GM21447 (cell line): Measurements from ENCODE around the gene VEGFC.

ENCODE experiments used
- ATAC-seq: cut with Tn5 transposase; IDR thresholded peaks from one replicate; pipeline ENCODE4 v1.9.1; 2021; ENCODE audit not compliant: unreplicated experiment

The VEGFC gene

GRCh38 chr4:176792326-176793059 is at the start of gene VEGFC:
Gene VEGFC, minus strand, starts transcription at chr4:176792922. Its CDS starts 611 bp downstream, at chr4:176792311.
- ATAC-seq = peak; percentile 73

GRCh38 chr4:176841711-176842112 is 49.0 kb upstream of the VEGFC start:
- ATAC-seq = no peak

GRCh38 chr4:176840166-176840565 is 47.4 kb upstream of the VEGFC start:
- ATAC-seq = no peak

- ATAC-seq = no peak
Observed at GRCh38 chr4:176839656-176840055, 46.9 kb upstream of the VEGFC start.

- no peak for ATAC-seq
Observed at GRCh38 chr4:176838601-176839433, 46.1 kb upstream of the VEGFC start.

- no peak for ATAC-seq
Observed at GRCh38 chr4:176837169-176837895, 44.6 kb upstream of the VEGFC start.

- no peak for ATAC-seq
Observed at GRCh38 chr4:176834531-176834930, 41.8 kb upstream of the VEGFC start.

GRCh38 chr4:176833400-176834175 is 40.9 kb upstream of the VEGFC start:
- no peak for ATAC-seq

- ATAC-seq = no peak
Observed at GRCh38 chr4:176830971-176831370, 38.2 kb upstream of the VEGFC start.

- ATAC-seq = no peak
Observed at GRCh38 chr4:176825586-176825985, 32.9 kb upstream of the VEGFC start.

- ATAC-seq = no peak
Observed at GRCh38 chr4:176824645-176825366, 32.1 kb upstream of the VEGFC start.

GRCh38 chr4:176818531-176818930 is 25.8 kb upstream of the VEGFC start:
- ATAC-seq = no peak

- no peak for ATAC-seq
Observed at GRCh38 chr4:176817204-176817603, 24.5 kb upstream of the VEGFC start.

GRCh38 chr4:176814770-176815169 is 22.0 kb upstream of the VEGFC start:
- ATAC-seq = no peak

- no peak for ATAC-seq
Observed at GRCh38 chr4:176810481-176811249, 17.9 kb upstream of the VEGFC start.

GRCh38 chr4:176806778-176807375 is 14.2 kb upstream of the VEGFC start:
- no peak for ATAC-seq

GRCh38 chr4:176805155-176805554 is 12.4 kb upstream of the VEGFC start:
- no peak for ATAC-seq

- ATAC-seq = no peak
Observed at GRCh38 chr4:176800891-176801534, 8.3 kb upstream of the VEGFC start.
